Trophoblast cell (in vitro differentiated cells and primary cell): ENCODE measurements around the gene PHF21A.

Source experiments
- DNase-seq, 2 donors: peaks; one replicate each; pipeline ENCODE4 v3.0.0-alpha.2; 2016
- H2AFZ ChIP-seq: 2 replicates; pipeline ENCODE4 v1.6.1; 2013; ENCODE audit warnings: low read length, moderate library complexity, mild to moderate bottlenecking; ENCODE audit not compliant: insufficient read depth, poor library complexity
- H2AK5ac ChIP-seq: 2 replicates; pipeline ENCODE4 v1.6.1; 2013; ENCODE audit warnings: mild to moderate bottlenecking, low read length
- H2BK120ac ChIP-seq: 2 replicates; pipeline ENCODE4 v1.6.1; 2013; ENCODE audit warnings: low read length, mild to moderate bottlenecking, moderate library complexity; ENCODE audit not compliant: insufficient read depth, poor library complexity
- H2BK12ac ChIP-seq: 2 replicates; pipeline ENCODE4 v1.6.1; 2013; ENCODE audit warnings: mild to moderate bottlenecking, low read length, moderate library complexity
- H2BK5ac ChIP-seq: 2 replicates; pipeline ENCODE4 v1.6.1; 2013; ENCODE audit warnings: low read length, low read depth, moderate library complexity, mild to moderate bottlenecking; ENCODE audit not compliant: poor library complexity
- H3K14ac ChIP-seq: 2 replicates; pipeline ENCODE4 v1.6.1; 2013; ENCODE audit warnings: mild to moderate bottlenecking, low read length
- H3K18ac ChIP-seq: 2 replicates; pipeline ENCODE4 v1.6.1; 2013; ENCODE audit warnings: mild to moderate bottlenecking, low read length
- H3K23ac ChIP-seq: 2 replicates; pipeline ENCODE4 v1.6.1; 2013; ENCODE audit warnings: low read length
- H3K27ac ChIP-seq: 2 replicates; pipeline ENCODE4 v1.5.1; 2013; ENCODE audit warnings: low read depth, mild to moderate bottlenecking, inconsistent platforms, low read length, moderate library complexity
- H3K27me3 ChIP-seq: 2 replicates; pipeline ENCODE4 v1.6.1; 2013; ENCODE audit warnings: inconsistent platforms, mild to moderate bottlenecking, low read length, moderate library complexity; ENCODE audit not compliant: insufficient read depth
- H3K36me3 ChIP-seq, 2 experiments: 1 replicate in 1 of 2; 2 replicates in 1 of 2; pipeline ENCODE4 v1.6.1; 2013; ENCODE audit warnings: low read length in 2 of 2, mild to moderate bottlenecking in 2 of 2, moderate library complexity in 1 of 2; ENCODE audit not compliant: insufficient read depth in 2 of 2, control insufficient read depth in 1 of 2
- H3K4ac ChIP-seq: 2 replicates; pipeline ENCODE4 v1.6.1; 2013; ENCODE audit warnings: low read depth, mild to moderate bottlenecking, low read length, moderate library complexity
- H3K4me1 ChIP-seq, 2 experiments: 1 replicate in 1 of 2; 2 replicates in 1 of 2; pipeline ENCODE4 v1.6.1; 2013; ENCODE audit warnings: low read length in 2 of 2, mild to moderate bottlenecking in 2 of 2, moderate library complexity in 1 of 2; ENCODE audit not compliant: insufficient read depth in 2 of 2, control insufficient read depth in 1 of 2
- H3K4me2 ChIP-seq: 2 replicates; pipeline ENCODE4 v1.6.1; 2013; ENCODE audit warnings: inconsistent platforms, mild to moderate bottlenecking, low read length, moderate library complexity
- H3K4me3 ChIP-seq: 2 replicates; pipeline ENCODE4 v1.5.1; 2013; ENCODE audit warnings: mild to moderate bottlenecking, low read depth, low read length, inconsistent platforms
- H3K79me1 ChIP-seq: one replicate; pipeline ENCODE4 v1.6.1; 2013; ENCODE audit warnings: low read length
- H3K79me2 ChIP-seq: 2 replicates; pipeline ENCODE4 v1.6.1; 2013; ENCODE audit warnings: low read length, mild to moderate bottlenecking; ENCODE audit not compliant: control insufficient read depth, insufficient read depth, poor library complexity
- H3K9ac ChIP-seq: 2 replicates; pipeline ENCODE4 v1.6.1; 2013; ENCODE audit warnings: mild to moderate bottlenecking, low read length
- H3K9me3 ChIP-seq: 2 replicates; pipeline ENCODE4 v1.6.1; 2013; ENCODE audit warnings: low read depth, mild to moderate bottlenecking, control low read depth, inconsistent platforms, low read length; ENCODE audit not compliant: insufficient read depth
- H4K12ac ChIP-seq: 2 replicates; pipeline ENCODE4 v1.6.1; 2013; ENCODE audit warnings: low read depth, mild to moderate bottlenecking, low read length, moderate library complexity
- H4K8ac ChIP-seq: 2 replicates; pipeline ENCODE4 v1.6.1; 2013; ENCODE audit warnings: low read depth, mild to moderate bottlenecking, low read length, moderate library complexity
- H4K91ac ChIP-seq: one replicate; pipeline ENCODE4 v1.6.1; 2013; ENCODE audit warnings: low read depth, mild to moderate bottlenecking, low read length, moderate library complexity
- WGBS: extraction: QIAGEN DNeasy Blood & Tissue Kit; methylation state at CpG from one replicate; pipeline ENCODE4 v1.1.7; 2013; ENCODE audit warnings: missing lambda C conversion rate; ENCODE audit not compliant: insufficient read length, insufficient coverage; ENCODE audit errors: extremely low coverage; 5-methylcytosine and 5-hydroxymethylcytosine counted together

PHF21A gene

GRCh38 chr11:45899448-45900174, 221.6 kb downstream of the PHF21A start:
- Histone ChIP-seq H3K27ac (no peak overlapping the region), H4K8ac (peak overlapping the region; percentile 78), H2BK5ac (peak overlapping the region; percentile 91), H3K23ac (no peak overlapping the region), H3K4me3 (peak overlapping the region; percentile 76), H2AFZ (peak overlapping the region; percentile 88), H2BK120ac (peak overlapping the region; percentile 90), H4K12ac (no peak overlapping the region), H4K91ac (peak overlapping the region; percentile 90), H3K4me2 (peak overlapping the region; percentile 74), H3K4ac (peak overlapping the region; percentile 42), H3K27me3 (peaks cover 7% of the 10 kb centered on the region), H2BK12ac (peak overlapping the region; percentile 56), H3K9ac (no peak overlapping the region), H2AK5ac (no peak overlapping the region), H3K9me3 (no peaks in the 10 kb centered on the region), H3K18ac (peak overlapping the region; percentile 91), H3K4me1 (peaks cover 6 to 8% of the 10 kb centered on the region in 2 experiments), H3K14ac (peak overlapping the region; percentile 92), H3K79me1 (peaks cover 2% of the 10 kb centered on the region), H3K79me2 (peaks cover 1% of the 10 kb centered on the region), H3K36me3 (peaks cover 3 to 4% of the 10 kb centered on the region in 2 experiments)
- DNase-seq = peak in 1 of 2 donors; percentile 53
- no CpG with 5 or more reads among the region's 62 CpGs for WGBS

DNA sequence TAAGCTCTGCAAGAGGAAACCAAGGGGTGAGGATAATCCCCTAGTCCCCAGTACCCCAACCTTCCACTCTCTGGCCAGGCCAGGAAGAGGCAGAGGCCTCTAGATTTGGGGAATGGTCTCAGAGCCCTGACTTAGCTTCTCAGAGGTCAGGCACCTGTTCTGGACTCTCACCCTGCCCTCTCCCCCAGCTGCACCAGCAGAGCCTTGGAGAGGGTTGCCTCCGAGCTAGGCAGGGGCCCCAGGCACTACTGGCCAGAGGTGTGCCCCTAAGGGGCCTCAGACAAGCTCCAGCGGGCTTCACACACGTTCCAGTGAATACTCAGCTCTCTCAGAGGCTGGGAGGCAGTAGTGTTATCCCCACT, 222.2 kb downstream of the PHF21A start:
- no peak overlapping the region for H3K18ac ChIP-seq
- H3K27ac ChIP-seq = no peak overlapping the region
- no peak overlapping the region for H3K14ac ChIP-seq
- H4K91ac ChIP-seq = no peak overlapping the region
- H3K79me2 ChIP-seq = peaks cover 1% of the 10 kb centered on the region
- no peak overlapping the region for H3K4me3 ChIP-seq
- peaks cover 6 to 8% of the 10 kb centered on the region in 2 experiments for H3K4me1 ChIP-seq
- peaks cover 2% of the 10 kb centered on the region for H3K9me3 ChIP-seq
- H3K23ac ChIP-seq = no peak overlapping the region
- H3K9ac ChIP-seq = no peak overlapping the region
- H3K4ac ChIP-seq = no peak overlapping the region
- no peak overlapping the region for H2BK120ac ChIP-seq
- H3K27me3 ChIP-seq = peaks cover 7% of the 10 kb centered on the region
- DNase-seq = no peak
- peaks cover 3 to 4% of the 10 kb centered on the region in 2 experiments for H3K36me3 ChIP-seq
- H4K12ac ChIP-seq = no peak overlapping the region
- WGBS = no CpG with 5 or more reads among the region's 3 CpGs
- peaks cover 2% of the 10 kb centered on the region for H3K79me1 ChIP-seq
- H2AFZ ChIP-seq = no peak overlapping the region
- no peak overlapping the region for H2BK12ac ChIP-seq
- H3K4me2 ChIP-seq = peak overlapping the region; percentile 63
- no peak overlapping the region for H2BK5ac ChIP-seq
- no peak overlapping the region for H2AK5ac ChIP-seq
- no peak overlapping the region for H4K8ac ChIP-seq

DNA sequence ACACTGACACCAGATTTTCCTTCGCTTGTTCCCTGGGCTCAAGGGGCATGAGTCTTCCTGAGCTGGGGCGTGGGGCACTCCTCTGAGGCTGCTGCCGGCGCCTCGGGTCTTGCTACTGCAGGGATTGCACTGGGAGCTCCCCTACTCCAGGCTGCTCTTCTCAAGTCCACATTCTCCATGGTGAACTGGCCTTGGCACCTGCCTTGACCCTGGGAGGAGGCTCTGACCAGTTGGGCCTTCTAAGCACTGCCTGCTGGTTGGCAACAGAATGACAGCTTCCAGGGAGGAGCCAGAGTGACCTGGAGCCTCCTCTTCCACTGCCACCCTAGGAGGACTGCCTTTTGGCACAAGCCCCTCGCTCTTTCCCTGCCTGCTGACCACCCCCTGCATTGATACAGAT, 223.7 kb downstream of the PHF21A start:
- WGBS = no CpG with 5 or more reads among the region's 6 CpGs
- H2AK5ac ChIP-seq = no peak overlapping the region

GRCh38 chr11:45896422-45896984, 224.8 kb downstream of the PHF21A start:
- no peak overlapping the region for H4K8ac ChIP-seq
- H3K36me3 ChIP-seq = no peaks in the 10 kb centered on the region
- no peak overlapping the region for H3K4me3 ChIP-seq
- H3K27me3 ChIP-seq = peaks cover 7% of the 10 kb centered on the region
- H3K18ac ChIP-seq = no peak overlapping the region
- H3K4me2 ChIP-seq = no peak overlapping the region
- no peak overlapping the region for H2AFZ ChIP-seq
- H3K27ac ChIP-seq = no peak overlapping the region
- H2BK12ac ChIP-seq = no peak overlapping the region
- no peak overlapping the region for H3K23ac ChIP-seq
- H3K79me2 ChIP-seq = peaks cover 1% of the 10 kb centered on the region
- no peak overlapping the region for H2BK5ac ChIP-seq
- no peak overlapping the region for H2BK120ac ChIP-seq
- no peak overlapping the region for H3K4ac ChIP-seq
- peaks cover 6 to 8% of the 10 kb centered on the region in 2 experiments for H3K4me1 ChIP-seq
- H3K9me3 ChIP-seq = peaks cover 2% of the 10 kb centered on the region
- H4K91ac ChIP-seq = no peak overlapping the region
- H3K14ac ChIP-seq = no peak overlapping the region
- no CpG with 5 or more reads among the region's 19 CpGs for WGBS
- no peak overlapping the region for H2AK5ac ChIP-seq
- H3K9ac ChIP-seq = no peak overlapping the region
- peaks cover 2% of the 10 kb centered on the region for H3K79me1 ChIP-seq
- no peak overlapping the region for H4K12ac ChIP-seq
- no peak for DNase-seq

More for the DNA sequence above, 223.7 kb downstream of the PHF21A start:
- Histone ChIP-seq H3K27me3 (peaks cover 7% of the 10 kb centered on the region), H2BK12ac (no peak overlapping the region), H3K18ac (no peak overlapping the region), H3K36me3 (no peaks in the 10 kb centered on the region), H3K4me2 (no peak overlapping the region), H3K9me3 (peaks cover 2% of the 10 kb centered on the region), H3K4me1 (peaks cover 6 to 8% of the 10 kb centered on the region in 2 experiments), H4K91ac (no peak overlapping the region), H3K4ac (no peak overlapping the region), H3K14ac (no peak overlapping the region), H2AFZ (no peak overlapping the region), H2BK5ac (no peak overlapping the region), H3K23ac (no peak overlapping the region), H3K27ac (no peak overlapping the region), H3K79me1 (peaks cover 2% of the 10 kb centered on the region), H3K4me3 (no peak overlapping the region), H3K9ac (no peak overlapping the region), H3K79me2 (peaks cover 1% of the 10 kb centered on the region), H4K8ac (no peak overlapping the region), H4K12ac (no peak overlapping the region), H2BK120ac (no peak overlapping the region)
- DNase-seq = no peak
